NT2/D1 (cell line): Measurements from ENCODE around the gene TBX4.
A peak's percentile ranks its signal among the peaks of the same experiment; 100 is the strongest.

Source experiments
- YY1 ChIP-seq: IDR thresholded peaks from 2 replicates; pipeline ENCODE4 v1.6.1; 2011; ENCODE audit not compliant: insufficient read length, insufficient read depth
- ZNF274 ChIP-seq: IDR thresholded peaks from 2 replicates; pipeline ENCODE4 v1.6.1; 2011; ENCODE audit warnings: mild to moderate bottlenecking, low read depth, low read length

- TF ChIP-seq ZNF274 (no peak), YY1 (peak; percentile 40)
Measured at GRCh38 chr17:61463316-61464129, 11.3 kb downstream of the TBX4 start.
